Activated CD8-positive, alpha-beta T cell treated with anti-CD3 and anti-CD28 coated beads for 36 hours (primary cell): ENCODE results near the gene MEAF6. TPM values are rescaled to one million over a fixed set of nuclear protein-coding genes. Genes with fewer than 3 reads are reported as not detected.

Experiments
- ATAC-seq: fragments of 200-7000 bp; cut with Tn5 transposase; one replicate; pipeline ENCODE4 v1.10.0; 2021; ENCODE audit warnings: mild to moderate bottlenecking, moderate library complexity
- CTCF ChIA-PET: fragments of 350-600 bp; sonication (Branson Sonifier 250); formaldehyde crosslinking; loops from one replicate; lab custom pipeline; 2021; ENCODE audit warnings: antibody characterized with exemption; lab: Charles Lee
- POLR2A ChIA-PET: fragments of 350-600 bp; sonication (Branson Sonifier 250); formaldehyde crosslinking; loops from one replicate; lab custom pipeline; 2021; ENCODE audit warnings: antibody characterized with exemption; lab: Charles Lee
- DNase-seq: peaks from one replicate; pipeline ENCODE4 v3.0.0-alpha.2; 2020
- H3K27ac Mint-ChIP-seq: one replicate; pipeline ENCODE4 v1.8.0; 2021; ENCODE audit warnings: mild to moderate bottlenecking, mixed read lengths
- H3K27me3 Mint-ChIP-seq: one replicate; pipeline ENCODE4 v1.8.0; 2021; ENCODE audit warnings: mixed read lengths
- H3K36me3 Mint-ChIP-seq: one replicate; pipeline ENCODE4 v1.8.0; 2021; ENCODE audit warnings: low read depth, mixed read lengths
- H3K4me1 Mint-ChIP-seq: one replicate; pipeline ENCODE4 v1.8.0; 2021; ENCODE audit warnings: low read depth, mixed read lengths
- H3K4me3 Mint-ChIP-seq: one replicate; pipeline ENCODE4 v1.8.0; 2021; ENCODE audit warnings: mild to moderate bottlenecking, moderate library complexity, mixed read lengths
- H3K9me3 Mint-ChIP-seq: one replicate; pipeline ENCODE4 v1.8.0; 2021; ENCODE audit warnings: mixed read lengths
- CTCF ChIP-seq: fragments of 200-600 bp; IDR thresholded peaks from one replicate; pipeline ENCODE4 v1.8.0; 2022; ENCODE audit warnings: antibody characterized with exemption, mild to moderate bottlenecking
- intact Hi-C: fragments of 100-400 bp; cut with micrococcal nuclease; formaldehyde crosslinking; loops from one replicate; pipeline ENCODE4 v1.10.0; 2022
- total RNA-seq, 2 experiments: library from RNA; stranded (reverse); gene quantifications; one replicate each; pipeline ENCODE4 v1.2.3, GENCODE V29; 2021

MEAF6 gene
- total RNA-seq, 2 experiments from 2014 or later: 74.0 to 76.3 TPM

DNA sequence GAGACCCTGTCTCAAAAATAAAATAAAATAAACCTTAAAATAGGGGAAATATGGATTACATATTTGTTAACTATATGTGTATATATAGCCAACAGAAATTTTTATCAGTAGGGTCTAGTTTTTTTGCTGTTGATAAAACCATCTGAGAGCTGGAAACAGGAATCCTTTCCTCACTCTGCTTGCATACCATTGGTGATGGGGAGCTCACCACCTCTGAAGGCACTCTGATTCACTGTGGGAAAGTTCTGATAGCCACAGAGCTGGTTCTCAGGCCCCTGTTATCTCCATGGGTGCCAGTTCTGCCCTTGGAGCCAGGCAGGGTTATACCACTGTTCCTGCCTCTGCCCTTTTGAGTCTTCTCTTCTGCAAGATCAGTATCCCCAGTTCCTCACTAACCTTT is 58.0 kb downstream of the MEAF6 start:
- Mint-ChIP-seq H3K4me3 (no peak overlapping the region), H3K9me3 (no peaks in the 10 kb centered on the region), H3K27ac (no peak overlapping the region), H3K36me3 (peaks cover 3% of the 10 kb centered on the region), H3K27me3 (no peaks in the 10 kb centered on the region), H3K4me1 (peaks cover 7% of the 10 kb centered on the region)
- TF ChIP-seq CTCF: no peak
- CTCF ChIA-PET: interaction anchor here (0.9 to 21.0 kb wide), 6 partner anchors 9 to 226 kb away, joined by 3 to 380 read pairs (median 33); partner anchors contain the start of gene ZC3H12A
- DNase-seq (no peak), ATAC-seq (no peak)
- intact Hi-C loops: no loop called here
- POLR2A ChIA-PET: interaction anchor here (0.6 to 2.4 kb wide), 4 partner anchors 30 to 229 kb away, joined by 3 to 12 read pairs (median 4); no protein-coding TSS in a partner anchor

GRCh38 chr1:37455516-37455915 is 59.0 kb downstream of the MEAF6 start:
- POLR2A ChIA-PET: interaction anchor here (0.5 to 2.4 kb wide), 4 partner anchors 10 to 31 kb away, joined by 3 to 12 read pairs (median 4); no protein-coding TSS in a partner anchor
- CTCF ChIA-PET: interaction anchor here (0.7 to 21.0 kb wide), 12 partner anchors 10 to 1031 kb away, joined by 3 to 380 read pairs (median 10); partner anchors contain the start of genes MEAF6 and ZC3H12A
- Mint-ChIP-seq H3K4me3 (no peak overlapping the region), H3K4me1 (peaks cover 8% of the 10 kb centered on the region), H3K27me3 (no peaks in the 10 kb centered on the region), H3K9me3 (no peaks in the 10 kb centered on the region), H3K36me3 (peaks cover 3% of the 10 kb centered on the region), H3K27ac (no peak overlapping the region)
- no peak for TF ChIP-seq CTCF
- DNase-seq: no peak
- ATAC-seq: no peak
- intact Hi-C loops: loop anchor here (2.0 kb wide), 1 partner anchor 31 kb away; no protein-coding TSS in a partner anchor

DNA sequence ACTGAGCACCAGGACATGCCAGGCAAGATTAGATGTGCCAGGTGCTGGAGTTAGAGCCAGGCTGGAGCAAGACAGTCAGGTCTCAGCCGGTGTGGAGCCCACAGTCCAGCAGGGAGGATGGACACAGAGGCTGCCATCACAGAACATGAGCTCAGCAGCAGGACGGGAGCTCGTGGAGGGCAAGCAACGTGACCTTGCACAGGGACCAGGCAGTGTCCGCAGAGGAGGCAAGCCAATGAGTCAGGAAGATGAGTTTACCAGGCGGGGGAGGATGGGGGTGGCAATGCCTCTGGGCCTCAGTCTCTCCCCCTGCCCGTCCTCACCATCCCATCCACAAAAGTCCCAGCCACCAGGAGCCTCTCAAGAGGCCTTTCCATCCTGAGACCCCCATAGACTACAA is 60.9 kb downstream of the MEAF6 start:
- Mint-ChIP-seq H3K9me3 (no peaks in the 10 kb centered on the region), H3K27me3 (no peaks in the 10 kb centered on the region), H3K36me3 (peaks cover 3% of the 10 kb centered on the region), H3K4me3 (no peak overlapping the region), H3K27ac (no peak overlapping the region), H3K4me1 (peaks cover 16% of the 10 kb centered on the region)
- ChIA-PET CTCF (interaction anchor here (0.7 to 21.0 kb wide), 10 partner anchors 10 to 229 kb away, joined by 3 to 380 read pairs (median 12); partner anchors contain the start of genes MEAF6 and ZC3H12A), POLR2A (interaction anchor here (0.9 to 1.1 kb wide), 2 partner anchors 30 to 33 kb away, joined by 3 to 4 read pairs; no protein-coding TSS in a partner anchor)
- intact Hi-C loops: loop anchor here (2.0 kb wide), 1 partner anchor 33 kb away; no protein-coding TSS in a partner anchor
- no peak for DNase-seq
- no peak for TF ChIP-seq CTCF
- no peak for ATAC-seq

- no peak for TF ChIP-seq CTCF
- no peak overlapping the region for H3K27ac Mint-ChIP-seq
- ATAC-seq: no peak
- ChIA-PET POLR2A (interaction anchor here (0.6 to 1.2 kb wide), 2 partner anchors 35 to 38 kb away, joined by 3 read pairs; no protein-coding TSS in a partner anchor), CTCF (interaction anchor here (3.9 to 21.0 kb wide), 2 partner anchors 18 to 40 kb away, joined by 18 to 380 read pairs; no protein-coding TSS in a partner anchor)
- no peaks in the 10 kb centered on the region for H3K9me3 Mint-ChIP-seq
- no peak overlapping the region for H3K4me3 Mint-ChIP-seq
- no peaks in the 10 kb centered on the region for H3K27me3 Mint-ChIP-seq
- DNase-seq: no peak
- H3K4me1 Mint-ChIP-seq: peaks cover 13% of the 10 kb centered on the region
- H3K36me3 Mint-ChIP-seq: peaks cover 3% of the 10 kb centered on the region
- intact Hi-C loops: no loop called here
Observed at GRCh38 chr1:37452416-37452815, 62.1 kb downstream of the MEAF6 start.

DNA sequence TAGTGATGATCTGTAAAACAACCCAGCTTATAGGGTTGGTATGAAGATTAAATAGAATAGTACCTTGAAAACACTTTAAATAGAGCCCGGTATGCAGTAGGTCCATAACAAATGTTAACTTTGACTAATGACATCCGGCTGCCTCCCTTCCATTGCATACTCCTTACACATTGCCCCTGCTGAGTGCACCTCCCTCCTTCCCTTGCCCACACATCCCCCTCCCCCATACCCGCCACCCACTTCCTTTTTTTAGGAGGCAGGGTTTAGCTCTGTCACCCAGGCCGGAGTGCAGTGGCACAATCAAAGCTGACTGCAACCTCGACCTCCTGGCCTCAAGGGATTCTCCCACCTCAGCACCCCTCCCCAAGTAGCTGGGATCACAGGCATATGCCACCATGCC is 64.6 kb downstream of the MEAF6 start:
- Mint-ChIP-seq H3K9me3 (no peaks in the 10 kb centered on the region), H3K27ac (peak overlapping the region; percentile 5), H3K36me3 (peaks cover 1% of the 10 kb centered on the region), H3K4me3 (no peak overlapping the region), H3K4me1 (peaks cover 11% of the 10 kb centered on the region), H3K27me3 (no peaks in the 10 kb centered on the region)
- DNase-seq: peak; percentile 69
- ATAC-seq: peak; percentile 73
- POLR2A ChIA-PET: interaction anchor here (0.6 to 2.0 kb wide), 4 partner anchors 13 to 238 kb away, joined by 3 to 7 read pairs (median 4); partner anchors contain the start of gene ZC3H12A
- intact Hi-C loops: no loop called here
- TF ChIP-seq CTCF: no peak
- CTCF ChIA-PET: interaction anchor here (0.9 to 21.0 kb wide), 4 partner anchors 16 to 219 kb away, joined by 3 to 380 read pairs (median 10); no protein-coding TSS in a partner anchor
